ENCODE data around the gene BIN1. TPM values are rescaled to one million over a fixed set of nuclear protein-coding genes. Genes with fewer than 3 reads are reported as not detected.

Gene BIN1
- total RNA-seq, 1 donor from 2014 or later, result 15.7 TPM

- DNase-seq (peak; percentile 28), ATAC-seq (ENCODE audit: poor library complexity) (no peak)
- intact Hi-C loops (cut with DNase I), result no loop called here
Observed at GRCh38 chr2:127096280-127096679, 10.7 kb downstream of the BIN1 start.

GRCh38 chr2:127095784-127096183 lies 11.2 kb downstream of the BIN1 start:
- ATAC-seq (ENCODE audit: poor library complexity), result no peak
- DNase-seq, result peak; percentile 12
- intact Hi-C loops (cut with DNase I), result no loop called here

GRCh38 chr2:127095367-127095641 lies 11.7 kb downstream of the BIN1 start:
- peak; percentile 15 for DNase-seq
- no peak for ATAC-seq (ENCODE audit: poor library complexity)
- intact Hi-C loops (cut with DNase I), result no loop called here

GRCh38 chr2:127094509-127095366 lies 12.2 kb downstream of the BIN1 start:
- intact Hi-C loops (cut with DNase I), result no loop called here
- ATAC-seq (ENCODE audit: poor library complexity) (peak; percentile 72), DNase-seq (peak; percentile 80)

GRCh38 chr2:127093648-127094210 lies 13.2 kb downstream of the BIN1 start:
- peak; percentile 31 for DNase-seq
- intact Hi-C loops (cut with DNase I), result no loop called here

GRCh38 chr2:127092901-127093516 lies 13.9 kb downstream of the BIN1 start:
- intact Hi-C loops (cut with DNase I), result no loop called here
- ATAC-seq (ENCODE audit: poor library complexity) (no peak), DNase-seq (peak; percentile 25)

More at GRCh38 chr2:127093648-127094210, 13.2 kb downstream of the BIN1 start:
- ATAC-seq (ENCODE audit: poor library complexity), result no peak

GRCh38 chr2:127092306-127092705 lies 14.6 kb downstream of the BIN1 start:
- ATAC-seq (ENCODE audit: poor library complexity), result no peak
- intact Hi-C loops (cut with DNase I), result no loop called here
- DNase-seq, result peak; percentile 16

- DNase-seq (peak; percentile 21), ATAC-seq (ENCODE audit: poor library complexity) (no peak)
- intact Hi-C loops (cut with DNase I), result no loop called here
Observed at GRCh38 chr2:127091886-127092285, 15.1 kb downstream of the BIN1 start.

- DNase-seq, result peak; percentile 20
Observed at GRCh38 chr2:127091148-127091547, 15.8 kb downstream of the BIN1 start.

GRCh38 chr2:127090281-127091120 lies 16.5 kb downstream of the BIN1 start:
- intact Hi-C loops (cut with DNase I), result no loop called here
- ATAC-seq (ENCODE audit: poor library complexity), result no peak
- DNase-seq, result peak; percentile 37

More at GRCh38 chr2:127091148-127091547, 15.8 kb downstream of the BIN1 start:
- ATAC-seq (ENCODE audit: poor library complexity), result no peak
- intact Hi-C loops (cut with DNase I), result no loop called here

- intact Hi-C loops (cut with DNase I), result no loop called here
- DNase-seq (no peak), ATAC-seq (ENCODE audit: poor library complexity) (no peak)
Observed at GRCh38 chr2:127089478-127090235, 17.3 kb downstream of the BIN1 start.

GRCh38 chr2:127088706-127089105 lies 18.2 kb downstream of the BIN1 start:
- intact Hi-C loops (cut with DNase I), result no loop called here
- ATAC-seq (ENCODE audit: poor library complexity), result no peak
- no peak for DNase-seq

- ATAC-seq (ENCODE audit: poor library complexity) (no peak), DNase-seq (no peak)
- intact Hi-C loops (cut with DNase I), result no loop called here
Observed at GRCh38 chr2:127087791-127088495, 19.0 kb downstream of the BIN1 start.

- intact Hi-C loops (cut with DNase I), result no loop called here
- DNase-seq (peak; percentile 89), ATAC-seq (ENCODE audit: poor library complexity) (peak; percentile 64)
Observed at GRCh38 chr2:127086990-127087790, 19.8 kb downstream of the BIN1 start.

- intact Hi-C loops (cut with DNase I), result no loop called here
- ATAC-seq (ENCODE audit: poor library complexity), result no peak
- DNase-seq, result no peak
Observed at GRCh38 chr2:127085317-127085681, 21.7 kb downstream of the BIN1 start.

GRCh38 chr2:127084611-127085316 lies 22.2 kb downstream of the BIN1 start:
- no peak for ATAC-seq (ENCODE audit: poor library complexity)
- DNase-seq, result no peak

More at GRCh38 chr2:127084611-127085316, 22.2 kb downstream of the BIN1 start:
- intact Hi-C loops (cut with DNase I), result no loop called here

All from Right ventricle myocardium superior (tissue), 1 donor.